Measurements from ENCODE around the gene CDC27.
"Not testable (repeated sequence)": the region's sequence is repeated elsewhere in the genome, so short reads cannot be mapped to it uniquely, and the experiment has no call there.

The CDC27 gene

GRCh38 chr17:47188876-47189731 lies at the start of gene CDC27:
Gene CDC27, minus strand, starts transcription at chr17:47189295. Its CDS starts 123 bp downstream, at chr17:47189172.
- DNase-seq (ENCODE audit: low read depth) = peak; percentile 96

- no peak for DNase-seq (ENCODE audit: low read depth)
These were observed 49.4 kb upstream of the CDC27 start for GRCh38 chr17:47238321-47239010.

GRCh38 chr17:47237841-47238240 lies 48.7 kb upstream of the CDC27 start:
- no peak for DNase-seq (ENCODE audit: low read depth)

DNA sequence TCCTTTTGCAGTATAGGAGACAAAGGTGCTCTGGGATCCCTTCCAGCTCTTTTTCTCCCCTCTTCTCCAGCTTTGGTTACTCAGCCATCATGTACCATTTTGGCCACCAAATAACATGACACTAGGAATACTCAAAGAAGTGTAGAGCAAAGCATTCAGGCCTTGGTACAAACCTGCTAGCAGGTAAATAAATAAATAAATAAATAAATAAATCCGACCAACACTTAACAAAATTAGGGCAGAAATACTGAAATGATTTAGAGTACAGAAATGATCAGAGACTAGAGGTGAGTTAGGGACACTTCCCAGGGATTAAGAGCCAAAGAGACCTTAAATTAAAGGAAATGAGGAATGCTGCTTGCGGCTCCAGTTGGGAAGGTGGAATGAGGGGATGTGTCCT lies 46.8 kb upstream of the CDC27 start:
- no peak for DNase-seq (ENCODE audit: low read depth)

DNA sequence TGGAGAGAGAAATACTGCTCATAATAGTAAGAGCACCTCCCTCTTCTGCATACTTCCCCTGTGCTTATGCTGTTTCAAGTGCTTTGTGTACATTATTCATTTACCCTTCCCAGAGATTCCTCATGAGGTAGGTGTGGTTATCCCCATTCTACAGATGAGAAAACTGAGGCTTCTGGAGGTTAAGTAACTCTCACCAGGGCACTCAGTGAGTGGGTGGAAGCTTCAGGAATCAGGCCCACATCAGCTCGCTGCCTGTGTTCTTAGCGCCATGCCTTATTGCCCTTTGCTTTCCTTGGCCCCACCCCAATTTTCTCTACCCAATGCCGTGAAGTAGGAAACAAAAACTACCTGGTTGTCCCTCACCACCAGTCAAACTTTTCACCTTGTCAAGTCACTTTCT lies 46.4 kb upstream of the CDC27 start:
- no peak for DNase-seq (ENCODE audit: low read depth)

- no peak for DNase-seq (ENCODE audit: low read depth)
These were observed 43.4 kb upstream of the CDC27 start for GRCh38 chr17:47232465-47232864.

DNA sequence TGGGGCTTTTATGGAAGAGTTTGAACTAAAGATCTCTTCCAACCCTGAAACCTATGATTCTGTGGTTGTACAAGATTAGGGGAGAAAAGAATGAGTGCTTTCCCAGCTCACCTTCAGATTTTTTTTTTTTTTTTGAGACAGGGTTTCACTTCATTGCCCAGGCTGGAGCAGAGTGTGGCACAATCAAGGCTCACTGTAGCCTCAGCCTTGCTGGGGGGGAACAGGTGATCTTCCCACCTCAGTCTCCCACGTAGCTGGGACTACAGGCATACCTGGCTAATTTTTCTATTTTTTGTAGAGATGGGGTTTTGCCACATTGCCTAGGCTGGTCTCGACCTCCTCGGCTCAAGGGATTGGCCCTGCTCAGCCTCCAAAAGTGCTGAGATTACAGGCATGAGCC lies 42.8 kb upstream of the CDC27 start:
- DNase-seq (ENCODE audit: low read depth) = no peak

- no peak for DNase-seq (ENCODE audit: low read depth)
These were observed 42.2 kb upstream of the CDC27 start for GRCh38 chr17:47231334-47231733.

DNA sequence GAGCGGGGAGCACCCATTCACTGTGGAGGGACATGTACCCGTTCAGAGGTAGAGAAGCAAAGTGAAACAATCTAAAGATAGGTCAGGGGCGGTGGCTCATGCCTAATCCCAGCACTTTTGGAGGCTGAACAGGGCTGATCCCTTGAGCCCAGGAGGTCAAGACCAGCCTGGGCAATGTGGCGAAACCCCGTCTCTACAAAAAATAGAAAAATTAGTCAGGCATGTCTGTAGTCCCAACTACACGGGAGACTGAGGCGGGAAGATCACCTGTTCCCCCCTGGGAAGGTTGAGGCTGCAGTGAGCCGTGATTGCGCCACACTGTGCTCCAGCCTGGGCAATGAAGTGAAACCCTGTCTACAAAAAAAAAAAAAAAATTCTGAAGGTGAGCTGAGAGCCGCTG lies 41.8 kb upstream of the CDC27 start:
- no peak for DNase-seq (ENCODE audit: low read depth)

GRCh38 chr17:47229535-47230443 lies 40.7 kb upstream of the CDC27 start:
- peak; percentile 87 for DNase-seq (ENCODE audit: low read depth)

- DNase-seq (ENCODE audit: low read depth) = no peak
These were observed 38.8 kb upstream of the CDC27 start for GRCh38 chr17:47227862-47228261.

- no peak for DNase-seq (ENCODE audit: low read depth)
These were observed 37.0 kb upstream of the CDC27 start for GRCh38 chr17:47225911-47226688.

DNA sequence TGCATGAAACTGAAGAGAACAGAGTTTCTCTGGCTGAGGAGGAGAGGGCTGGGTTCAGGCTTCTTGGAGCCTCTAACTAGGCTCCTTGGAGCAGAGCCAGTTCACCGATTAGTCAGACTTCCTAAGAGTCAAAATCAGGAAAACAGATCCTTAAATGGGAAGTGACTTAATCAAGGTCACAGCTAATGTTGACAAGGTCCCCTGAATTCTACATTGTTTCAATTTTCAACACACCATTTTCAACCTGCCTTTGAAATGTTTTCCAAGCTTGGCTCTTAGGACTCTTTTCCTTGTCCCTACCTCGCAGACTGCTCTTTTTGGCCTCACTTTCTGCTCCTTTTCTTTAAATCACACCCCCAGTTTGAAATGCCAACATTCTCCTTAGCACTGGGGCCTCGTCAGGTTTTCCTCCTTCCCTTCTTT lies 36.4 kb upstream of the CDC27 start:
- peak; percentile 72 for DNase-seq (ENCODE audit: low read depth)

- no peak for DNase-seq (ENCODE audit: low read depth)
These were observed 35.9 kb upstream of the CDC27 start for GRCh38 chr17:47224966-47225365.

DNA sequence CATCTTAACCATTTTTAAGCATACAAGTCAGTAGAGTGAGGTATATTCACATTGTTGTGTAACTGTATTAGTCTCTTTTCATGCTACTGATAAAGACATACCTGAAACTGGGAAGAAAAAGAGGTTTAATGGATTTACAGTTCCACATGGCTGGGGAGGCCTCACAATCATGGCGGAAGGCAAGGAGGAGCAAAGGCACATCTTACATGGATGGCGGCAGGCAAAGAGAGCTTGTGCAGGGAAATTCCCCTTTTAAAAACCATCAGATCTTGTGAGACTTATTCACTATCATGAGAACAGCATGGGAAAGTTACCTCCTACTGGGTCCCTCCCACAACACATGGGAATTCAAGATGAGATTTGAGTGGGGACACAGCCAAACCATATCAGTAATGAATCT lies 35.0 kb upstream of the CDC27 start:
- DNase-seq (ENCODE audit: low read depth) = not testable (repeated sequence)

DNA sequence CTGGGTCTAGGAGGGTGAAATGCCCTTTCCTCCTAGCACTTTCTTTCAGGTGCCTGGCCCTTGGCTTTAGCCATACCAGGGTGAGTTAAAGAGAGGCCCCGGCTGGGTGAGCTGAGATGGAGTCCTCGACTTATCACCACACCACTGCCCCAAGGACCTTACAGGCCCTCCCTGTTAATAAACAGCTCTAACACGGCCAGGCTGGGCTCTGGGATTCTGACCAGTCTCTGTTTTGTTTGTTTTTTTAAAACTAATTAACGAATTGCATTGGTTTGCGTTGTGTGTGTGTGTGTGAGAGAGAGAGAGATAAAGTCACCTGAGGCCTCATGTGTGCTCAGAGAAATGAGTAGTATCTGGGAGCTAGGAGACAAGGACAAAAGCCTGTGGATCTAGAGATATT lies 34.4 kb upstream of the CDC27 start:
- no peak for DNase-seq (ENCODE audit: low read depth)

DNA sequence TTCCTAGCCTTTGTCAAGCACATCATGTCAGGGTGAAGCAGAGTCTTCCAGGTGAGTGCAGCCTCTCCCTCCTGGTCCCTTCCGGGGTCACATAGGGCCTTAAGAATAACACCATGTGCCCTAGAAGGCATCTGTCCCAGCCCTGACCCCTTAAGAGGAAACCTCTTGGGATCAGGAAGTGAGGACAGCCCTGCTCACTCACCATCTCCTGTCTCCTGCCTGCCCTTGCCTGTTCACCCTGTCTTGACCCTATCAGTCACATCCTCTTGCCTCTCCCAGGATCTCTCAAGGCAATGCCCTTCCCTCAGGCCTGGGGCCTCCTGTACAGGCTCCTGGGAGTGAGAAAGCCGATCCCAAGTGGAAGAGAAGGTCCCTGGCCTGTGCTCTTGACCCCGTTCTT lies 33.9 kb upstream of the CDC27 start:
- DNase-seq (ENCODE audit: low read depth) = no peak

DNA sequence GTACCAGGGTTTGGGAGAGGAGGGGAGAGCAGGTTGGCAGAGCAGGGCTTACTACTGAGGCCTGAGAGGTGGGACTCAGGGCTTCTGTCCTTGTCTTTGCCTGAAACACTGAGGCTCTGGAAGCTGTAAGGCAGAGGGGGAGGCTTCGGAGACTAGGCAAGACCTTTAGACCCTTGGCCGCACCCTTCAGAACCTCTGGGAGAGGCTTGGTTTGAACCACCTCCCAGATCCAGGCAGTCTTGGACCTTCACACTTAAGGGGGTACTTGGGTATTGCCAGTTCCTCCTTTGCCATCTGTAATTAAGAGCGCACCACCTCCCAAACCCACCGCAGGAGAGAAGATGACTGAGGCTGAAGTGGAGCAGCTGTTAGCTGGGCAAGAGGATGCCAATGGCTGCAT lies 33.0 kb upstream of the CDC27 start:
- no peak for DNase-seq (ENCODE audit: low read depth)

DNA sequence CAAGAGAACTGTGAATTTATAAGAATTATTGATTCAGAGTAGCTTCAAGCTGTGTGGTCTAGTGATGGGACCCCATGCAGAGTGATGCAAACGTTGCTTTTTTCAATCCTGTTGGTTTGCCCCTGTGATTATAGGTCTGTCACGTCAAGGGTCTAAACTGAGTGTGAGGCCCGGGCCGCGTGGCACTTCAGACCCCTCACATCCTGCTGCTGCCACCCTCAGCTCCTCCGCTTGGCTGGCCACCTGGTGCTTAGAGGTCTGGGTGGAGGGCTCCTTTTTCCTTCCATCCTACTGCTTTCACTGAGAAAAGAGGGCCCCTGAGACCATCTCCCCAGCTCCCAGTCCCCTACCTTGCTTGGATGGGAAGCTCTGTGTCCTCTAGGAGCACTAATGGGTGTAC lies 32.1 kb upstream of the CDC27 start:
- no peak for DNase-seq (ENCODE audit: low read depth)

DNA sequence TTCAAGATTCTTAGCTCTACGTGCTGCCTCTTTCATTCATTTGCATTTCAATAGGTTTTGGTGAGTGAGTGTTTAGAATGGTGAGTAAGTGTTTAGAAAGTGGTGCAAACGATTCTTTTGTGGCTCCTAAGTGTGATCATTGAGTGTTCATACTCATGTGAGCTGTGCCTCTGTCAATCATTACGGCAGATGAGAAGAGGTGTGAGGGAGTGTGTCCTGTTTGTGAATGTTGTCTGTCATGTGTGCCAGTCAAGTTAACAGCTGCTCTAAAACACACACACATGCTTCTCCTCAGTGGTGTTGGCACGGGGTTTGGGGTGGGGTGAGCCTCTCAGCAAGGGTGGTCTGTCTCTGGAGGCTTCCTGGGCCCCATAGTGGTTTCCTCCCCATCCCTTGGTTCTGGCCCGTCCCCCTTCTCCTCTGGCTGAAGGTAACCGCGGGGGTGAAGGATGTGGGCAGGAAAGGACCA lies 31.5 kb upstream of the CDC27 start:
- no peak for DNase-seq (ENCODE audit: low read depth)

Data from GM04504 (cell line).